GM06990 (cell line): ENCODE data around the gene CFDP1.

Experiments
- DNase-seq: peaks from one replicate; pipeline ENCODE4 v3.0.0-alpha.2; 2011; ENCODE audit not compliant: insufficient read length; ENCODE audit errors: extremely low read depth
- H3K27me3 ChIP-seq: replicated peaks from 2 replicates; pipeline ENCODE4 v1.6.0; 2011; ENCODE audit warnings: low read length; ENCODE audit not compliant: control insufficient read depth, insufficient read depth
- H3K36me3 ChIP-seq: 2 replicates; pipeline ENCODE4 v1.5.1; 2011; ENCODE audit warnings: low read length; ENCODE audit not compliant: control insufficient read depth, insufficient read depth
- H3K4me3 ChIP-seq: replicated peaks from 2 replicates; pipeline ENCODE4 v1.5.1; 2011; ENCODE audit warnings: low read depth, mild to moderate bottlenecking, control low read depth, low read length
- TF ChIP-seq, protein P1 (sequence below): IDR thresholded peaks from 2 replicates; pipeline ENCODE4 v1.5.1; 2011; ENCODE audit warnings: low read length, control low read depth, mild to moderate bottlenecking, inconsistent platforms; ENCODE audit not compliant: insufficient read depth, poor library complexity, severe bottlenecking

Gene CFDP1

DNA sequence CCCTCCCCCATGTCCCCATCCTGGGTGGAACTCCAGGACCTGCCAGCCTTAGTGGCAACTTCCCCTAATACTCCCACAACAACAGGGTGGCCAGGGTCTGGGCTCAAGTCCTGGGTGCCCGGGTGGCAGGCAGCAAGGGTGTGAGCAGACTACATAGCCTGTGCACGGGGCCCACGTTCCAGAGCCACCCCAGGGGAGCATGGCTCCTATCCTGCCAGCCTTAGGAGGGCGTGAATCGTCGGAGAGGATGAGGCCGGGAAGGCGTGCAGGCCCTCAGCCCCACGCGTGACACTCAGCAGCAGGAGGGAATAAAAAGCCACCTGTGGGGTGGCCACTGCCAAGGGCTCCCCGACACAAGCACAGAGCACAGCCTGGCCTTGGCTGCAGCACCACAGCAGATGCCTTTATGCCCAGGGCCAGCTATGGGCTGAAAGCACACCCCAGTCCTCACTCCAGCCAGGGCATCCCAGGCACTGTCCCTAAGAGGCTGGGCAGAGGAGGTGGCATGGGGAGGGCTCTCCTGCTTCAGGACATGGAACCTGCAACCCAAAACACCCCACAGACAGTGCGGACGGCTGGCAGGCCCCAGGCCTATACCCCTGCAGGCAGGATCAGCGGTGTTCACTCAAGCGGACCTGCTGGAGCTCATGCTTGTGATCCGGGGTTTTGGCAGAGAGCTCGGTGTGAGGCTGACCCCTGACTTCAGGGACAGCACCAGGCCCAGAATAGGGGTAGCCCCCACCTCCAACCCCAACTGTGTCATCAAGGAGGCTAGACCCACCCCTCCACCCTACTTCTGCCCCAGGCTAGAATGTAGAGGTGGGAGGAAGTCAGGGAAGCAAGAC, 184.5 kb downstream of the CFDP1 start:
- Histone ChIP-seq H3K36me3 (no peaks in the 10 kb centered on the region; the same call in none of the 2 replicates), H3K4me3 (no peak overlapping the region), H3K27me3 (no peaks in the 10 kb centered on the region)
- DNase-seq: no peak
- TF ChIP-seq, protein P1, sequence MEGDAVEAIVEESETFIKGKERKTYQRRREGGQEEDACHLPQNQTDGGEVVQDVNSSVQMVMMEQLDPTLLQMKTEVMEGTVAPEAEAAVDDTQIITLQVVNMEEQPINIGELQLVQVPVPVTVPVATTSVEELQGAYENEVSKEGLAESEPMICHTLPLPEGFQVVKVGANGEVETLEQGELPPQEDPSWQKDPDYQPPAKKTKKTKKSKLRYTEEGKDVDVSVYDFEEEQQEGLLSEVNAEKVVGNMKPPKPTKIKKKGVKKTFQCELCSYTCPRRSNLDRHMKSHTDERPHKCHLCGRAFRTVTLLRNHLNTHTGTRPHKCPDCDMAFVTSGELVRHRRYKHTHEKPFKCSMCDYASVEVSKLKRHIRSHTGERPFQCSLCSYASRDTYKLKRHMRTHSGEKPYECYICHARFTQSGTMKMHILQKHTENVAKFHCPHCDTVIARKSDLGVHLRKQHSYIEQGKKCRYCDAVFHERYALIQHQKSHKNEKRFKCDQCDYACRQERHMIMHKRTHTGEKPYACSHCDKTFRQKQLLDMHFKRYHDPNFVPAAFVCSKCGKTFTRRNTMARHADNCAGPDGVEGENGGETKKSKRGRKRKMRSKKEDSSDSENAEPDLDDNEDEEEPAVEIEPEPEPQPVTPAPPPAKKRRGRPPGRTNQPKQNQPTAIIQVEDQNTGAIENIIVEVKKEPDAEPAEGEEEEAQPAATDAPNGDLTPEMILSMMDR: no peak

DNA sequence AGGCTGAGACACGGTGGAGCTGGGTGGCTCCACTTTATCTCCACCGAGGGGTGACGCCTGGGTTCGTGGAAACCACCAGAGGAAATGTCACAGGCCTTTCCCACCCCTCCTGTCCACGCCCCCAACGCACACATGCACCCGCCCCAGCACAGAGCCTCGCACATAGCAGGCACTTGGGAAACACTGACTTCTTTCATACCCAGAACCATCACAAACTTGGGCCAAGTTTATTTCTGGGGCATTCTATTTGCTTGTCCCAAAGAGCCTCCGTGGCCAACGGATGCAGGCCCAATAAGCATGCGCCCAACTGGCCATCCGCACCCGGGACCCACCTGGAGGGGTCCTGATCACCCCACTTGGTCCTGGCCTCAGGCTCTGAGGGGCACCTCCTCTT, 185.2 kb downstream of the CFDP1 start:
- no peaks in the 10 kb centered on the region; the same call in none of the 2 replicates for H3K36me3 ChIP-seq

DNA sequence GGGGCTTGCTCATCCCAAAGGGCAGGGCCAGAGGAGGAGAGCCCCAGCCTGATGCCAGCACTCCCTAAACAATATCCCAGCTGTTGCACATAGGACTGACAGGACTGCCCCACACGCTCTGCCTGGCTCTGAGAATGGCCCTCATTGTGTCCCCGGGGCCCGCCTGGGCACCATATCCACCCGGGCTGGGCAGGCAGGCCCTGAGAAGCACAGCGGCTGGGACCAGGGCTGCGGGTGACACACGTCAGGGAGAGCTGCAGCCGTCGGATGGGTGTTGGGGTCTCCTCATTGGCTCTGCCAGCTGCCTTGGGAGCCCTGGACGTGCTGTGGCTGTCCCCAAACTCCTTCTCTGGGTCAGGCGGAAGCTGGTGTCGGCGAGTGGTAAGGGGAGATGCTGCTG, 186.1 kb downstream of the CFDP1 start:
- TF ChIP-seq, protein P1: no peak
- H3K36me3 ChIP-seq: peaks cover 1% of the 10 kb centered on the region
- H3K4me3 ChIP-seq: no peak overlapping the region
- no peak for DNase-seq
- H3K27me3 ChIP-seq: no peaks in the 10 kb centered on the region

More for the DNA sequence above, 185.2 kb downstream of the CFDP1 start:
- Histone ChIP-seq H3K4me3 (no peak overlapping the region), H3K27me3 (no peaks in the 10 kb centered on the region)
- TF ChIP-seq, protein P1: no peak
- no peak for DNase-seq

DNA sequence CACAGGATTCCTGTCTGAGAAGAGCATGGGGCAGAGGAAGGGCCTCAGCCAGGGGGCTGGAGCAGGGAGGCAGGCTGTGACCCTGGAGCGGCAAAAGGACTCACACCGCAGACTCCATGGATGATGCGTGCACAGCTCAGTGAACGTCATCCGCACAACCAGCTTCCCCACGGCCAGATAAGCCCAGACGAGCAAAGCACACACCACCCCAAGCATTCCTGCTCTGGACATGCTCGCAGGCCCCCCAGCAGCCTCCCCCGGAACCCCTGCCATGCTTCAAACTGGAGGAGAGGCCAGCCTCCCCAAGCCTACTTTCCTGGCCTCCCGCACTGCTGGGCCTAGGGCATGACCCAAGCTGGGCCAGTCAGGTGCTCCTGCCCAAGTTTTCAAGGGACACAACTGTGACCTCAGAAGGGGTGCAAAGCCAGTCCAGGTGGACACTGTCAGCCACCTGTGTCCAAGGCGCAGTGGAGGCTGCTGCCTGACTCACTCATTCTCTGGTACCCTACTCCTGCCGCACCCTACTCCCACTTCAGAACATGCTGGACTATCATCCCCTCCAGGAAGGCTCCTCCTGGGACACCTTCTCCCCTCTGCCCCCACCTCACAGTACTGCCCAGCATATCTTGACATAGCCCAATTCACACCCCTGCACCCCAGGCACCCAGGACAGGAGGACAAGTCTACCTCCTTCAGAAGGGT, 186.6 kb downstream of the CFDP1 start:
- no peak overlapping the region for H3K4me3 ChIP-seq
- peaks cover 3% of the 10 kb centered on the region for H3K36me3 ChIP-seq
- TF ChIP-seq, protein P1: no peak
- no peak for DNase-seq
- no peaks in the 10 kb centered on the region for H3K27me3 ChIP-seq

DNA sequence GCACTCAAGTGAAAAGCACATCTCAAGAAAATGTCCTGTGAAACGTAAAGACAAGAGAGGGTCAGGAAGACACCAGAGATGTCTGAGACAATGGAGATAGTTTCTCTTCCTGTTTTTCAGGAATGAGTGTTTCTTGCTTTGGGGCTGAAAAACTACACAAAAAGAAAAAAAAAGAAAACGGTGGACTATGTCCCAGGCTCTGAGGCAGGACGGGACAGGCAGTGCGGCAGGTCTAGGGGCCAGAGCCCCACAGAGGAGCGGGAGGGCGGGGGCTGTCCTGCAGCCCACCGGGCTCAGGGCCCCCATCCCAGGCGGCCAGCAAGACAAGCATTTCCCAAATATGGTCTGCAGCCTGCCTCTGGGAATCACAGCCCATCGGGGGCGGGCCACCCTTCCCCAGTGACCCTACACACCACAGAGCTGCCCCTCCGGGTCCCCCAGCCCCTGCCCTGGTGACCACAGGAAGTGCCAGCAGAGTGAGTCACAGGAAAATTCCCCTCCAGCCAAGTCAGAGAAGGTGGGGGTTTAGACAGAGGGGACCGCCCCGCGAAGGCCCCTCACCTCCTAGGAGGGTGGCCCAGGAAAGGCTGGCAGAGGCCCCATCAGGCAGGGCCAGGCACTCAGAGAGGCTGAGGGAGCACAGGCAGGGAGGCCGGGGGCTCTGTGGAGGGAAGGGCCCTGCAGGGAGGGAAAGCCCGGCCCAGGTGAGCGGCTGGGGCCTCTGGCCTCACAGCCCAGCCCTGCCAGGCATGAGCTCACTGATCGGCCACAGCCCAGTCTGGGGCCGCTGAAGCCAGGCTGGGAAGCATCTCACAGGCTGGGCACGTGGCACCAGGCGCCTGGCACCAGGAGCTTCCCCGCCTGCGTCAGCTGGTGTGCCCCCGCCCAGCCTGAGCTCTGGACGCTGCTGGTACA, 188.2 kb downstream of the CFDP1 start:
- no peaks in the 10 kb centered on the region for H3K27me3 ChIP-seq
- DNase-seq: peak; percentile 57
- H3K4me3 ChIP-seq: no peak overlapping the region; the same call in 1 of the 2 replicates
- H3K36me3 ChIP-seq: peaks cover 3% of the 10 kb centered on the region
- TF ChIP-seq, protein P1: no peak
